ENCODE results near the gene PRMT1. TPM values are rescaled to one million over a fixed set of nuclear protein-coding genes. Genes with fewer than 3 reads are reported as not detected.

PRMT1 gene
- total and polyA plus RNA-seq, 9 of the 15 experiments (the other 6 are each of a cell fraction or from before 2014, with no cell fraction given), result 13.3 to 464 (median 326) TPM

- TF ChIP-seq C11orf30 (IDR thresholded peaks at IDR 0.05; ENCODE audit: low read depth) (no peak), CHD2 (IDR thresholded peaks at IDR 0.05; ENCODE audit: low read depth, low read length) (no peak), MYNN (IDR thresholded peaks at IDR 0.05) (peak; percentile 80), MYNN (CRISPR knock-in tag; IDR thresholded peaks at IDR 0.05) (no peak), BCOR (IDR thresholded peaks at IDR 0.05) (peak; percentile 70; the same call in 1 of the 2 replicates), EZH2 (IDR thresholded peaks at IDR 0.05; ENCODE audit: borderline replicate concordance, low read depth, low read length) (no peak), FOS (IDR thresholded peaks at IDR 0.05; ENCODE audit: extremely low read depth, insufficient read length) (no peak), ZNF778 (CRISPR knock-in tag; IDR thresholded peaks at IDR 0.05) (no peak), TAL1 (IDR thresholded peaks at IDR 0.05) (no peak), CREM (IDR thresholded peaks at IDR 0.05; ENCODE audit: low read depth) (peak; percentile 20; the same call in 1 of the 2 replicates), HMG20A (CRISPR knock-in tag; conservative IDR thresholded peaks at IDR 0.05) (no peak), MXD1 (CRISPR knock-in tag; IDR thresholded peaks at IDR 0.05; ENCODE audit: borderline replicate concordance, poor library complexity, severe bottlenecking) (no peak), MNT (conservative IDR thresholded peaks at IDR 0.05) (peak; percentile 44 to 53; a peak in 2 of 4 replicates), KLF1 (tag; IDR thresholded peaks at IDR 0.05) (no peak), THRAP3 (IDR thresholded peaks at IDR 0.05; ENCODE audit: borderline replicate concordance) (no peak), MAFG (tag; conservative IDR thresholded peaks at IDR 0.05) (no peak), MAZ (CRISPR knock-in tag; conservative IDR thresholded peaks at IDR 0.05 in 1 of 2, IDR thresholded peaks at IDR 0.05 in 1 of 2) (peak; percentile 63 to 87), TBP (optimal IDR thresholded peaks at IDR 0.05; ENCODE audit: low read depth, low read length) (no peak), POLR2AphosphoS2 (IDR thresholded peaks at IDR 0.05; ENCODE audit: low read length) (no peak), ZNF384 (IDR thresholded peaks at IDR 0.05; ENCODE audit: low read depth, low read length) (peak; percentile 29; the same call in 1 of the 2 replicates), HNRNPLL (IDR thresholded peaks at IDR 0.05; ENCODE audit: low read depth, low read length, poor library complexity, severe bottlenecking) (no peak), CLOCK (CRISPR knock-in tag; IDR thresholded peaks at IDR 0.05; ENCODE audit: borderline replicate concordance) (no peak)
Measured at GRCh38 chr19:49672131-49672919, 4.7 kb upstream of the PRMT1 start (continued).
